HG03095 (cell line): ENCODE data around the gene CARS2.

ENCODE experiments used
- ATAC-seq: cut with Tn5 transposase; IDR thresholded peaks from one replicate; pipeline ENCODE4 v1.9.1; 2021; ENCODE audit warnings: moderate library complexity; ENCODE audit not compliant: unreplicated experiment

Gene CARS2

GRCh38 chr13:110658218-110658911, 47.6 kb downstream of the CARS2 start:
- peak; percentile 93 for ATAC-seq

GRCh38 chr13:110657196-110657595, 48.7 kb downstream of the CARS2 start:
- ATAC-seq = no peak

- no peak for ATAC-seq
Measured at GRCh38 chr13:110653851-110654250, 52.1 kb downstream of the CARS2 start.

- ATAC-seq = no peak
Measured at GRCh38 chr13:110653271-110653670, 52.6 kb downstream of the CARS2 start.

GRCh38 chr13:110652764-110653163, 53.2 kb downstream of the CARS2 start:
- ATAC-seq = no peak

- ATAC-seq = no peak
Measured at GRCh38 chr13:110652231-110652730, 53.6 kb downstream of the CARS2 start.

- ATAC-seq = no peak
Measured at GRCh38 chr13:110651726-110652230, 54.1 kb downstream of the CARS2 start.

- no peak for ATAC-seq
Measured at GRCh38 chr13:110651271-110651670, 54.6 kb downstream of the CARS2 start.

- no peak for ATAC-seq
Measured at GRCh38 chr13:110650436-110650835, 55.5 kb downstream of the CARS2 start.

GRCh38 chr13:110649551-110649950, 56.4 kb downstream of the CARS2 start:
- ATAC-seq = no peak

GRCh38 chr13:110648848-110649421, 57.0 kb downstream of the CARS2 start:
- no peak for ATAC-seq

GRCh38 chr13:110648146-110648819, 57.6 kb downstream of the CARS2 start:
- no peak for ATAC-seq

GRCh38 chr13:110647365-110647737, 58.6 kb downstream of the CARS2 start:
- ATAC-seq = no peak

- no peak for ATAC-seq
Measured at GRCh38 chr13:110646442-110647364, 59.2 kb downstream of the CARS2 start.

- no peak for ATAC-seq
Measured at GRCh38 chr13:110645750-110646149, 60.2 kb downstream of the CARS2 start.

GRCh38 chr13:110644892-110645521, 60.9 kb downstream of the CARS2 start:
- peak; percentile 59 for ATAC-seq

- no peak for ATAC-seq
Measured at GRCh38 chr13:110643768-110644421, 62.0 kb downstream of the CARS2 start.

GRCh38 chr13:110643324-110643723, 62.6 kb downstream of the CARS2 start:
- ATAC-seq = no peak

GRCh38 chr13:110642291-110642981, 63.5 kb downstream of the CARS2 start:
- no peak for ATAC-seq
